ENCODE results near the gene MBTD1.
"Not testable (repeated sequence)": the region's sequence is repeated elsewhere in the genome, so short reads cannot be mapped to it uniquely, and the experiment has no call there.

Gene MBTD1

DNA sequence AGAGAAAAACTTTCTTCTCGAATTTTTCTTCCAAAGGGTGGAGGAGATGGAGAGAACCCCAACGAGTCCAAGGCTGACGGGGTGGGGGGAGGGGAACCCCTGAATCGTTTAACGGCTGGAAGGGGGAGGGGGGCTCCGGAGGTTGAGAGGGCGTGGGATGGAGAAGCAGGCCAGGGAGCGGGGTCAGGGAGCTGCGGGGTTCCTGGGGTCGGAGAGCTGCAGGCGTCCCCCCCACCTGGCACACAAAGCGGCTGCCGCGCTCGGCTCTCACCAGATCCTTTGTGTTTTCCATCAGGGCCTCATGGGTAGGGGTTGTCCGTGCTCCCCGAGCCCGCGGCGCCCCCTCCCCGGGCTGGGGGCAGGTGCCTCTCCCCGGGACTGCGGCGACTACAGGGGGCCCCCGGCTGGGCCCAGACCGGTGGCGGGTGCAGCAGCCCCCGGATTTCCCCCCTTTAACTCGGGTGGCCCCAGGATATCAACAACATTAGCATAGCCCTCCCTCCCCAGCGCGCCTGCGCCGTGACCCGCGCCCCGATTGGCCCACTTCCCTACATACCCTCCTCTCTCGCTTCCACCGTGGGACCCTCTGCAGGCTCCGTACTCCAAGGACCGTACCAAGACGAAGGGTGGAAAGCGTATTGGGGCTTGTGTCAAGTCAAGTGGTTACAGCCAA lies at the start of gene MBTD1:
MBTD1 (minus strand) TSS at position 486 of the 673 bp plus-strand sequence. CDS start 34,888 bp downstream, outside the sequence.
- peak; percentile 73 for DNase-seq

GRCh38 chr17:51305182-51305581 lies 45.3 kb upstream of the MBTD1 start:
- DNase-seq: no peak

- no peak for DNase-seq
Measured at GRCh38 chr17:51299859-51300258, 40.0 kb upstream of the MBTD1 start.

DNA sequence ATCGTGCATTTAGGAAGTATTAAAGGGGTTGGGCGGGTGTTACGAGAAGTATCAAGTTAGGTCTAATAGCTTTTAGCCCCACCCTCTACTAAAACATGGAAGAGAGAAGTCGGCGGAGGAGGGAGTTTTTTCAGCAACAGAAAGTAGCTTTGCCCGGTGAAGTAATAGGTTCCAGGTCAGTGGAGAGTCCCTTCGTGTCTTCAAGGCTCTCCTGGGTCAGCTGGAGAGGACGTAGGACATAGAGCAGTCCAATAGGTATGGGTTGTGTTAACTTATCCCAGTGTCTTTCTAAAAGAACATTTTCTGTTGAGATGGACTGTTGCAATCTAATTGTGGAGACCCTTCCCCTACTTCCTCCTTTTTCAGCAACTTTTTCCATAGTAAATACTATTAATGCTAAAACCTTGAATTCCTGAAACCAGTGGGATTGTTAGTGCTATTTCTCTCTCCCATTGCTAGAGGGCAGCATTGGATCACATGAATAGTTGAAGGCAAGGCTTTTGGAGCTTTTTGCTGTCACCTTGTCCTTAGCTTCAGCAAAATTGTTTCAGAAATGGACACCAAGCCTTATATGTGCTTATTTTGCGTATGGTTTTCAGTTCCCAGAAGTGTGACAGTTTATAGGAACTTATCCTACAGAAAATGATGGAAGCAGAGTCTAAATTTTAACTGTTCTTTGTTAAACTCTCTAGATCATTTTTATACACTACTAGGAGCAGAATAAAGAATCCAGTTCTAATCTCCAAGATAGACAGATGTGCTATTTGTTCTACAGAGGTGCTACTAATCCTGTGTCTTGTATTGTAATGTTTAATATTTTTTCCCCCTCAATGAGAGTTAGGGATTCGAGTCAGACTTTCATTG lies 38.9 kb upstream of the MBTD1 start:
- DNase-seq: no peak

DNA sequence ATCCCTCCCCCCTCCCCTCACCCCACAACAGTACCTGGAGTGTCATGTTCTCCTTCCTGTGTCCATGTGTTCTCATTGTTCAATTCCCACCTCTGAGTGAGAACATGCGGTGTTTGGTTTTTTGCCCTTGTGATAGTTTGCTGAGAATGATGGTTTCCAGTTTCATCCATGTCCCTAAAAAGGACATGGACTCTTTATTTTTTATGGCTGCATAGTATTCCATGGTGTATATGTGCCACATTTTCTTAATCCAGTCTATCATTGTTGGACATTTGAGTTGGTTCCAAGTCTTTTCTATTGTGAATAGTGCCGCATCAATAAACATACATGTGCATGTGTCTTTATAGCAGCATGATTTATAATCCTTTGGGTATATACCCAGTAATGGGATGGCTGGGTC lies 34.5 kb upstream of the MBTD1 start:
- not testable (repeated sequence) for DNase-seq

DNA sequence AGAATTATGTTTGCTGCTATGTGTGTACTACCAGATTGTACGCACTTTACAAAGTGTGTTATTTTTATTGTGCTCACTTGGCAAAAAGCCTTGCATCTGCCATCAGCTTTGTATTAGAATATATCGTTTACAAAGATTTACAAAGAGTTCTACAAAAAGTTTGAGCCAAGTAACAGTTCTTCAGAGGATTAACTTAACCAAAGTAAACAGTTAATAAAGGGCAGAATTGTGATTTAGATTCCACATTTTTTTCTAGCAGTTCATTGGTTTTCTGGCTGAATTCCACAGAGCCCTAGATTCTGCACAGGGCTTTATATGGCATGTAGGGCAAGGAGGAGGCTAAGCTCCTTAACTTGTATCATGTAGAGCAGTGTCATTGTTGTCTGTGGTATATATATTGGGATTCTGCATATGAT lies 29.9 kb upstream of the MBTD1 start:
- DNase-seq: no peak

- DNase-seq: no peak
Measured at GRCh38 chr17:51287412-51287811, 27.6 kb upstream of the MBTD1 start.

GRCh38 chr17:51279183-51279582 lies 19.3 kb upstream of the MBTD1 start:
- no peak for DNase-seq

DNA sequence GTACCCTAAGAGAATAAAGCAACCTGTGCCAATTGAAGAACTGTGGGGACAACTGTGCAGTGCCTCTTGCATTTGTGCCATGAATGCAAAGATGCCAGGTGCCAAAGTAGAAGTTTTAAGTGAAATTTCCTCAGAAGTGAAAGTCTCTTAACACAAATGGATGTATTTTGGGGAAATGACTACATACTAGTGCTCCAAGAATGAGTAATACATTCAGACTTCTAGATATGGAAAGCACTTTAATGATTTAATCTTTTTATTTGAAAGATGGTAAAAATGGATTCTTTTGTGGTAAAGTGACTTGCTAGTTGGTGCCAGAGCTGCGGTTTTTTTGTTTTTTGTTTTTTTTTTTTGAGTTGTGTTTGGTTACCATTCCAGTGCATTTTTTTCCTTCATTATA lies 15.5 kb upstream of the MBTD1 start:
- DNase-seq: no peak

GRCh38 chr17:51272812-51273211 lies 13.0 kb upstream of the MBTD1 start:
- DNase-seq: no peak

DNA sequence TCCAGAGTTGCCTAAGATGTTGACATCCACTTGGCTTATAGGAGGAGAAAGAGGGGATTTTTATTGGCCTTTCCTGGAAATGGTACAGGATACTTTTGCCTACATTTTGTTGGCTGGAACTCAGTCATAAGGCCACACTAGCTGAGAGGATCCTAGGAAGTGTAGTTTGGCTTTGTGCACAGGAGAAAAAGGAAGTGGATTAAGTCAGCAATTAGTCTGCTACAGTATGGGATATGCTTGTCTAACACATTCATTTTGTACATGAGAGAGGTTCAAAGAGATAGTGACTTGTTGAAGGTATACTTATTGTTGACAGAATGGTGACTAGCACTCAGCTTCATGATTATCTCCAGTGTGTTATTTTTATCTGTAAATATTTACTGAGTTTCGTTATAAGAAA lies 10.8 kb upstream of the MBTD1 start:
- DNase-seq: no peak

DNA sequence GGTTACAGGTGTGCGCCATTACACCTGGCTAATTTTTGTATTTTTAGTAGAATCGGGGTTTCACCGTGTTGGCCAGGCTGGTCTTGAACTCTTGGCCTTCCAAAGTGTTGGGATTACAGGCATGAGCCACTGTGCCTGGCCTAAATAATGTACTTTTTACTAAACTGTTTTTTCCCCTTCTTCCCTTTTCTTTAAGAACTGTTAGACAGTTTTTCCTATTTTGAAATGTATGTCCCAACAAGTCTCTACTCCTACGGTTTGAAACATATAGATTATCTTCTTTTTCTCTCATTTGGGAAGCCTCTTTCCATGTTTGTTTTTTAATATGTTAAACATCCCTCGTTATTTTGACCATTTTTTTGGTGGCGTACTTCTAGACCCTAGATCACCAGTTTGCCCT lies 10.1 kb upstream of the MBTD1 start:
- no peak for DNase-seq

DNA sequence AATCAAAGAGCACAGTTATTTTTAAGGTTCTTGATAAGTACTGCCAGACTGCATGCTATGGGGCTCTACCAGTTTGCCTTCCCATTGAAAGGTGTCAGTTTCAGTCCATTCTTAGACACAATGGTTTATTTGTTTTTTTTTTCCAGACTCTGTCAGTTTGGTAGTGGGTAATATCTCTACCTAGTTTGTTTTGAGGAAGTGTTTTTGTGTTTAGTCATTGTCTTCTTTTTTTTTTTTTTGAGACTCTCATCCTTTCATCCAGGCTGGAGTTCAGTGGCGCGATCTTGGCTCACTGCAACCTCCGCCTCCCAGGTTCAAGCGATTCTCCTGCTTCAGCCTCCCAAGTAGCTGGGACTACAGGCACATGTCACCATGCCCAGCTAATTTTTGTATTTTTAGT lies 4.6 kb upstream of the MBTD1 start:
- DNase-seq: not testable (repeated sequence)

DNA sequence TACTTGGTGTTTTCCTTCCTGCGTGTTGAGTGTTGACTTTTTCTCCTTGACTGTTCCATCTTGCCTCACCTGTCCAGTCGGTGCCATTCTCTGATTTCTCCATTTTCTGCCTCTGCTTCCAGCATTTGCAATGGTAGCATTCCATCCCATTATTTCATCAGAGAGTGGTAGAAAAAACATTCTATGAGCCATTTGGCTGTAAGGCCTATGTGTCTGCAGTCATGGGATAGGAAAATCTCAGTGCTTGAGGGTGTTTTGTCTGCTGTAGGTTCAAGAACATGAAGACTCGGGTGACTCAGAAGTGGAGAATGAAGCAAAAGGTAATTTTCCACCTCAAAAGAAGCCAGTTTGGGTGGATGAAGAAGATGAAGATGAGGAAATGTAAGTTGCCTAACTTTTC lies 3.2 kb upstream of the MBTD1 start:
- DNase-seq: no peak

DNA sequence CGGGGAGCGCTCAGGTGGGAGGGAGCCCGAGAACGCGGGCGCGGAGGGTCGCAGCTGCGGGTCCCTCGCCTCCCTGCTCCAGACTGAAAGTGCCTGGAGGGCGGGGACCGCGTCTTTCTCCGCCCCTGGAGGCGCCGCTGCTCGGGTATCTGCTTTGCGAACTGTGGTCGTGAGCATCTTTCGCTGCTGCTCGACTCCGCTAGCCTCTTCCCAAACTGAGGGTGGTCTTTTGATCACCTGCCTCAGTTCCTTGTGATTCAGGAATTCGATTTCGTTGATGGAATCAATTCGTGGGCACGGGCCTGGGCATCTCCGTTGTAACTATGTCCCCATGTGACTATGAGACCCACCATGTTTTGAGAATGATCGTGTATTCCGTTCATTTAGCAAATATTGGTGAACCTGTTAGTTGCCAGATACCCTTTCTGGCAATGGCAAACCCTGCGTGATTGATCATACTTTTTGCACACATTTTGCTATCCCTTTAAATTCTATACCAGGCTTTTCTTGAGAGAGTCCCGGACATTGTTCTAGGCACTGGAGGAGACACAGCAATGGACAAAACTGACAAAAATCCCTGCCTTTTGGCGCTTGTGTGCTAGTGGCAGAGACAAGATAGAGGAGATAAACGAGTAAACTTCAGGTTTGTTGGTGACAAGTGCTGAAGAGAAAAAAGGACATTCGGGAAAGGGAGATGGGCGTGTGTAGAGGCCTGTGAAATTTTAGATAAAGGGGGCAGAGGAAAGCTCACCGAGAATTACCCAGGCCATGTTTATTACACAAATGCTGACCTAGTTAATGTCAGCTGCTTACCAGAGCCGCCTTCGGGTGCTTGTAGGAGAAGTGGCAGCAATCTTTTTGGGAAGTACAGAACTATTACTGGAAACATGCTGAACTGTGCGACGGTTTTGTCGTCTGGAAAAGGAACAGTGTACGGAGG lies 1.4 kb upstream of the MBTD1 start:
- DNase-seq: no peak

GRCh38 chr17:51260237-51261023 lies 581 bp upstream of the MBTD1 start, which contains the start of gene UTP18:
UTP18 (plus strand) TSS chr17:51260546; CDS start chr17:51260585, 39 bp downstream.
- DNase-seq: no peak

DNA sequence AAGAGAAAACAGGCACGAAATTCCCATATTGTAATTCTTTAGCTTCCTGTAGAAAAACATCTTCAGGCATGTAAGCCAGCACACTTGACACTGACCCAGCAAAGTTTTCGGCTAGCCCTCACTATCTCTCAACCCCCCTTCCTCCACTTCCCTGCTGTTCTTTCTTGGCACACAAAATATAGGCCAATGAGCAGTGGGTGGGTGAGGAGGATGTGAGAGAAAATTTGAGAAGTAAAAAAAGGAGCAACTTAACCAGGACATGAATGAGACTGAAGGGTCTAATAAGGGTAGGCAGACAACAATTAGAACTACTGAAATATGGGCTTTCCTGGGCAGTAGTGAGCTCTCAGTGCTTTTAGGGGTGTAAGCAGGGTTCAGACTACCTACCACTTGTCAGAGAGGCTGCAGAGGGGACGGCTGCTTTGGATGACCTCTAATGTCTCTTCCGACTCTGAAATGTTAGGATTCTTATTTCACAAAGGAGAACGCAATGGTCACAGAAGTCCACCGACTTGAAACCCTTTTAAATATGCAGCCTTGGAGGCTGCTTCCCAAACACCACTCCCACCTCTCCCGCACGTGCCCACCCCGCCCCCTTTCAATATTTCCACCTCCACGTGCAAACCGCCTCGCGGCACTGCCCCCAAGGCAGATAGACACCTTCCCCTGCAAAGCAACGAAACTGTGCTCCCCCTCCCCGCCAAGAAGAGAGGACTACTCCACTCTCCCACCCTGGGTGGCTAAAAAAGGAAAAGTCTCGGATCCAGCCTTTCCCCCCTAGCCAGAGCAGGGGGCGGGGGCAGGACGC lies 889 bp downstream of the MBTD1 start:
- no peak for DNase-seq

DNA sequence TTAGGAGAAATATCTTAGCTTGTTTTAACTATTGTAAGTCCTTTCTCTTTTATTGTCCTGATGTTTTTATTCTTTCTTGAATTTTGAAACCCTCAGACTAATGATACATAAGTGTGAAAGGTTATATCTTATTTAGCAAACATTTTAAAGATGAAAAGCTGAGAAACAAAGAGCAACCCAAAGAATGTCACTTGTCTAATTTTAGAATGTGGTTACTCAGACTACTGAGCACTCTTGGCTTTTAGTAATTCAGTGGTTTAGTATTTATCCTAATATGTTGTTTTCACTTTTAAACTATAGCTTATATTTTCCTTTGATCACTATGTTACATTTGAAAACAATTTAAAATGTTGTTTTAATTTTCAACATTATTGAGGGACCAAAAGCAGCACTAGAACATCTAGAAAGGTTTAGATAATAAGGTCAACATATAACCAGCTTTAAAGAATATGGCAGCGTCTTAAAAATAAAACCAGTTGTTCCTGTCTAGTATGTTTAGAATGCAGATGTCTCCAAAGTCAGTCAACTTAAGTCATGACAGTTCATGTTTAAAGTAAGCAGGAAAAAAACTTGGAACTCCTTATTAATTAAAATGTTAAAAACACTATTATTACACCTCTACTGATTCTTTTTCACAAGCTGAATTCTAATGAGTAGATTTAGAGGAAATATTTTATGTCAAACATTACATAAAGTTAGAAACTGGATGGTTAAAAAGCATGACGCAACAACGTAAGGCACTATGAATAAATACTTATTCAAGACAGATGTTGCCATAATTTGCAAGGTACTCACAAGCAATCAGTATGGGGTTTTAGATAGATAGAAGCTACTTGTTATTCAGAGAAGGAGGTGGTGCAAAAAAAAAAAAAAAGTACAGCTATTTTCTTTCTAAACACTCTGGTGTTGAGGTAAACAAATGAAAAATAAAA lies 2.4 kb downstream of the MBTD1 start:
- no peak for DNase-seq

DNA sequence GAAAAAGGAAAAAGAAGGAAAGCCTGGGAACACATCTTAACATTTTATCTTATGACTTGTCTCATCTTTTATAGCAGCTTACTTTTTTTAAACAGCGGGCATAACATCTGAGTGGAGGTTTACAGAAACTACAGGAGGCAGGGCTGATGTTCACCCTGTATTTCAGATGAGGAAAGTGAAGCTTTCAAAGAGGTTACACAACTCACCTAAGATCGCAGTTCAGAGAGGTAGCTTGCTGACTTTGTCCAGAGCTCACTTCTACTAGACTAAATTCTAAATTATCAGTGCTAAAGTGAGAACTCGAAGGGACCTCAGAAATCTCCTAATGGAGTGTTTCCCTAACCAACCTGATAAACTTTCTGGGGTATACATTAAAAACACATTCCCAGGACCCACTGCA lies 3.7 kb downstream of the MBTD1 start:
- no peak for DNase-seq

DNA sequence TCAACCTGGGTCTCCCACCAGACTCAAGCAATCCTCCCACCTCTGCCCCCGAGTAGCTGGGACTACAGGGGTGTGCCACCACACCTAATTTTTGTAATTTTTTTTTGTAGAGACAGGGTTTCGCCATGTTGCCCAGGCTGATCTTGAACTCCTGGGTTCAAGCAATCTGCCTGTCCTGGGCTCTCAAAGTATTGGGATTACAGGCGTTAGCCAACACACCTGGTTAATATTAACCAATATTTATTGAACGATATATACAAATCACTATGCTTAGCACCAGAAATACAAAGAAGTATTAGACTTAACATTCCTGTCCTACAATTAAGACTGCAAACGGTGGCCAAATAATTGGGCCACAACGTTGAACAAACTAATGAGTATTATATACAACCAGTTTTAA lies 4.2 kb downstream of the MBTD1 start:
- no peak for DNase-seq
